NCI-H2227 treated with DMSO at 0.1 percent for 48 hours (cell line): ENCODE data around the gene MRPS22.
"Not testable (repeated sequence)": the region's sequence is repeated elsewhere in the genome, so short reads cannot be mapped to it uniquely, and the experiment has no call there.

Experiments
- DNase-seq: peaks from one replicate; lab custom pipeline; 2025; lab: John Stamatoyannopoulos, UW

MRPS22 gene

DNA sequence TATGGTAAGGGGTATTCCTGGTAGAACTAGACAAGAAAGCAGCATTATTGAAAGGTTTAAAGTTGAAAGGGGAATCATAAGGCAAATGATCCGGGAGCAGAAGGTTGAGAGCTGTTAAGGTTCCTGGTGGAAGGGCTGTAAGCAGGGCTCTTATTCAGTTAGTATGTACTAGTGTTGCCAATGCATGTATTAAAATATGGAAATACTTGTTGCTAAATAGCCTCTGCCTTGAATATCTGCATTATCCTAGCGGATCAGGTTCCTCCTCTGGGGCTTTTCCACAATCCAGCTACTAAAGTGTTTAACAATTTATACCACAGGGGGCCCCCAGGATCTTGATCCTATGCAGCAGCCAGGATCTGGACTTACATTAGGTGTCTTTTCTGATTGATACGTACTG lies 52.9 kb downstream of the MRPS22 start:
- DNase-seq, result no peak

DNA sequence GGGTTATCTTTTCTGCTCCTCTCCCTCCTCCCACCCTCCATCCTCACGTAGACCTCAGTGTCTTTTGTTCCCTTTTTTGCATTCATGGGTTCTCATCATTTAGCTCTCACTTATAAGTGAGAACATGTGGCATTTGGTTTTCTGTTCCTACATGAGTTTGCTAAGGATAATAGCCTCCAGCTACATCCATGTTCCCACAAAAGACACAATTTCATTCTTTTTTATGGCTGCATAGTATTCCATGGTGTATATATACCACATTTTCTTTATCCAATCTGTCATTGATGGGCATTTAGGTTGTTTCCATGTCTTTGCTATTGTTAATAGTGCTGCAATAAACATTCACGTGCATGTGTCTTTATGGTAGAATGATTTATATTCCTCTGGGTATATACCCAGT lies 57.3 kb downstream of the MRPS22 start:
- DNase-seq, result not testable (repeated sequence)
